A549 (cell line): Measurements from ENCODE around the gene RAVER1.

Experiments
- CHD2 ChIP-seq: fragments of 150-350 bp; IDR thresholded peaks from 2 replicates; pipeline ENCODE4 v1.6.1; 2014; ENCODE audit warnings: low read length; ENCODE audit not compliant: partially characterized antibody
- CTCF ChIP-seq: fragments of >200 bp; sonication (Bioruptor Twin); formaldehyde crosslinking; IDR thresholded peaks from 3 replicates; pipeline ENCODE4 v1.5.1; 2016
- EP300 ChIP-seq, 2 experiments: fragments of >200 bp; sonication (Bioruptor Twin); formaldehyde crosslinking; IDR thresholded peaks; 2 replicates in 1 of 2; 3 replicates in 1 of 2; pipeline ENCODE4 v1.6.1; 2016 to 2017
- KDM1A ChIP-seq: fragments of 200-600 bp; sonication (generic); IDR thresholded peaks from 2 replicates; pipeline ENCODE4 v1.6.1; 2016; ENCODE audit warnings: low read depth, mild to moderate bottlenecking

- TF ChIP-seq KDM1A (no peak), CTCF (no peak), CHD2 (no peak), EP300 (IDR thresholded peaks at IDR 0.05) (no peak)
Measured at GRCh38 chr19:10346509-10346908, 13.2 kb upstream of the RAVER1 start.
